Activated T-cell treated with anti-CD3 and anti-CD28 coated beads, Interleukin-2, amount 50 U/mL, for 72 hours (primary cell): ENCODE results near the gene FMOD. TPM values are rescaled to one million over a fixed set of nuclear protein-coding genes. Genes with fewer than 3 reads are reported as not detected.

Experiments
- ATAC-seq, 2 donors: fragments of 150-1000 bp; cut with Tn5 transposase; replicated peaks in 1 of 2; 2 replicates each; pipeline ENCODE4 v1.10.0; 2021; ENCODE audit warnings: moderate library complexity in 2 of 2, mild to moderate bottlenecking in 1 of 2
- DNase-seq, 2 donors: peaks; one replicate each; pipeline ENCODE4 v3.0.0; 2021 to 2022; ENCODE audit warnings: mixed read lengths in 1 of 2
- H3K27ac Mint-ChIP-seq: one replicate; pipeline ENCODE4 v1.8.0; 2022; ENCODE audit warnings: mild to moderate bottlenecking, moderate library complexity, mixed read lengths
- H3K27me3 Mint-ChIP-seq: one replicate; pipeline ENCODE4 v1.8.0; 2022; ENCODE audit warnings: low read depth, mixed read lengths
- H3K36me3 Mint-ChIP-seq, 2 donors: one replicate each; pipeline ENCODE4 v1.8.0; 2022; ENCODE audit warnings: mixed read lengths in 2 of 2, mild to moderate bottlenecking in 1 of 2; ENCODE audit not compliant: insufficient read depth in 2 of 2
- H3K4me1 Mint-ChIP-seq: one replicate; pipeline ENCODE4 v1.8.0; 2022; ENCODE audit warnings: low read depth, mixed read lengths
- H3K4me3 Mint-ChIP-seq, 2 donors: one replicate each; pipeline ENCODE4 v1.8.0; 2022; ENCODE audit warnings: mild to moderate bottlenecking in 2 of 2, mixed read lengths in 2 of 2, moderate library complexity in 2 of 2
- H3K9me3 Mint-ChIP-seq, 2 donors: one replicate each; pipeline ENCODE4 v1.8.0; 2022; ENCODE audit warnings: mixed read lengths in 2 of 2
- total RNA-seq, 2 donors: library from RNA; stranded (reverse); gene quantifications; one replicate each; pipeline ENCODE4 v1.2.3, GENCODE V29; 2022

The FMOD gene
- total RNA-seq, 2 donors from 2014 or later: 1.00 to 2.2 TPM

DNA sequence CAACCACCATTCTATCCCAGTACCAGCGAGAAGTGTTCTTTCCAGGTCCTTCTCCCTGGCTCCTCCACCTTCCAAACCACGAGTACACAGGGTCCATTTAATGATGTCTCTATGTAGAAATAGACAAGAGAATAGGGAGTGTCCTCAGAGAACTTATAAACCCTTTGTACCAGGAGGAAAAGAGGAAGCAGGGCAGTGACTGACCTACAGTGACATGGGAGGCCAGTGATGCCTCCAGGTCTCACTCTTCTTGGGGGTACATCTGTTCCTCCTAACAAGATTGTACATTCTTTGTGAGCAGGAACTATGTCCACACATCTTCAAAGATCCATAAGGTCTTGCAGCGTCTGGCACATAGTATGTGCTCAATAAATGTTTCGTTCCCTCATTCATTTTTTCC lies 18.7 kb upstream of the FMOD start:
- Mint-ChIP-seq H3K36me3 (no peaks in the 10 kb centered on the region), H3K9me3 (no peaks in the 10 kb centered on the region), H3K4me3 (no peak overlapping the region), H3K4me1 (no peaks in the 10 kb centered on the region), H3K27me3 (peaks cover 10% of the 10 kb centered on the region), H3K27ac (no peak overlapping the region)
- DNase-seq: no peak
- ATAC-seq: no peak

DNA sequence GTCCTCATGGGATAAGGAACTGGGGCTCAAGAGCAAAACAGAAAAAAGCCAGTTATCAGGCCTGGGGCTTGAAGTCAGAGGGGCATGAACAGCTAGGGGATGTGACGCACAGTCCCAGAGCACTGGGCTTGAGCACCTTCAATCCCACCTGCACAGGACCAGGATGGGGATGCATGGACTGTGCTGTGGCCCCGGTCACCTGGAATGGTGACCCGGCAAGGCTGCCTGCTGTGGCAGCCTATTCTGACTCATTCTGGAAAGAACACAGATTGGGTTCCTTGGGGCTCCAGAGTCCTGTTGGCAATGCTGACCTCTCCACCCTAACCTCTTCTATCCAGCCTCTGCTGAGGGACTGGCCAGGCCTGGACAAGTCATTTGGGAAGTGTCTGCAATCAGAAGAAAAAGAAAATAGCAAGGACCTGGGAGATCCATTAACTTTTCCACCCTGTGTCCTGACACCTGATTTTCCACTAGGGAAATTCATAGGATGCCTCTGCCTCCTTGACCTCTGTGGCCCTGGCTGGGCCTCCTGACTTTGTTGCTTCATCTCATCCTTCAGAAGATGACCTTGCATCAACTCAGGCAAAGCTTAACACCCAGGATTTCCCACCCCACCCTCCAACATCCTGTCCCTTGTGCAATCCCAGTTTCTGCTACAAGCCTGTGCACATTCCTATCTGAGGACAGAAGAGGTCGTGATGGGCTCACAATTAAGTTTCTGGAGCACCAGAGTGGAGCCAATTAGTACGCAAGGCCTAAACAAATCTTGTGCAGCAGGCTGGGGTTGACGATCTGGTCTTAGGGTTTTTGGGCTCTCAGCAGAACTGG lies 17.9 kb upstream of the FMOD start:
- Mint-ChIP-seq H3K4me1 (no peaks in the 10 kb centered on the region), H3K27me3 (peaks cover 16% of the 10 kb centered on the region), H3K9me3 (no peaks in the 10 kb centered on the region), H3K4me3 (no peak overlapping the region), H3K27ac (no peak overlapping the region), H3K36me3 (no peaks in the 10 kb centered on the region)
- ATAC-seq: no peak
- no peak for DNase-seq

GRCh38 chr1:203367057-203367456 lies 16.1 kb upstream of the FMOD start:
- no peak overlapping the region for H3K27ac Mint-ChIP-seq
- H3K9me3 Mint-ChIP-seq: no peaks in the 10 kb centered on the region
- no peaks in the 10 kb centered on the region for H3K4me1 Mint-ChIP-seq
- no peak overlapping the region for H3K4me3 Mint-ChIP-seq
- no peak for ATAC-seq
- H3K27me3 Mint-ChIP-seq: peaks cover 16% of the 10 kb centered on the region
- no peaks in the 10 kb centered on the region for H3K36me3 Mint-ChIP-seq
- no peak for DNase-seq

GRCh38 chr1:203366476-203366875 lies 15.6 kb upstream of the FMOD start:
- no peaks in the 10 kb centered on the region for H3K4me1 Mint-ChIP-seq
- no peaks in the 10 kb centered on the region for H3K9me3 Mint-ChIP-seq
- peaks cover 16% of the 10 kb centered on the region for H3K27me3 Mint-ChIP-seq
- no peak overlapping the region for H3K4me3 Mint-ChIP-seq
- no peak for ATAC-seq
- DNase-seq: no peak
- no peaks in the 10 kb centered on the region for H3K36me3 Mint-ChIP-seq
- no peak overlapping the region for H3K27ac Mint-ChIP-seq

- Mint-ChIP-seq H3K4me3 (no peak overlapping the region), H3K9me3 (no peaks in the 10 kb centered on the region), H3K36me3 (no peaks in the 10 kb centered on the region), H3K27me3 (peaks cover 16% of the 10 kb centered on the region), H3K4me1 (no peaks in the 10 kb centered on the region), H3K27ac (no peak overlapping the region)
- no peak for DNase-seq
- no peak for ATAC-seq
Measured at GRCh38 chr1:203364806-203365205, 13.9 kb upstream of the FMOD start.

GRCh38 chr1:203364094-203364801 lies 13.3 kb upstream of the FMOD start:
- DNase-seq (no peak), ATAC-seq (no peak)
- H3K36me3 Mint-ChIP-seq: no peaks in the 10 kb centered on the region
- no peaks in the 10 kb centered on the region for H3K4me1 Mint-ChIP-seq
- H3K4me3 Mint-ChIP-seq: no peak overlapping the region
- no peaks in the 10 kb centered on the region for H3K9me3 Mint-ChIP-seq
- H3K27me3 Mint-ChIP-seq: peaks cover 20% of the 10 kb centered on the region
- H3K27ac Mint-ChIP-seq: no peak overlapping the region

DNA sequence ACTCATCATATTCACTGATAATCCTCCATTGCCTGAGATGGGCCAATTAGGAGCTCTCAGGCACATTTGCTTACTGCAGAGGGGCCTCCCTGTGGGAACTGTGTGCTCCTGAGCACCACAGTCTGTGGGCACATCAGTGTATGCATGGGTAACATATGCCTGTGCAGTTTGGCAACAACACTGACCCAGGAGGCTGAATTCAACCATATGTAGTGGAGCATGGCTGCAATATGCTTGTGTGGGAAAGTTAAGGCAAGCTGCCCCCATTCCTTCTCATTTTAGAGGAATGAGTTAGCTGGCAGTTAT lies 11.8 kb upstream of the FMOD start:
- Mint-ChIP-seq H3K27me3 (peaks cover 32% of the 10 kb centered on the region), H3K4me3 (no peak overlapping the region), H3K27ac (no peak overlapping the region), H3K36me3 (no peaks in the 10 kb centered on the region), H3K4me1 (no peaks in the 10 kb centered on the region), H3K9me3 (no peaks in the 10 kb centered on the region)
- no peak for DNase-seq
- no peak for ATAC-seq

DNA sequence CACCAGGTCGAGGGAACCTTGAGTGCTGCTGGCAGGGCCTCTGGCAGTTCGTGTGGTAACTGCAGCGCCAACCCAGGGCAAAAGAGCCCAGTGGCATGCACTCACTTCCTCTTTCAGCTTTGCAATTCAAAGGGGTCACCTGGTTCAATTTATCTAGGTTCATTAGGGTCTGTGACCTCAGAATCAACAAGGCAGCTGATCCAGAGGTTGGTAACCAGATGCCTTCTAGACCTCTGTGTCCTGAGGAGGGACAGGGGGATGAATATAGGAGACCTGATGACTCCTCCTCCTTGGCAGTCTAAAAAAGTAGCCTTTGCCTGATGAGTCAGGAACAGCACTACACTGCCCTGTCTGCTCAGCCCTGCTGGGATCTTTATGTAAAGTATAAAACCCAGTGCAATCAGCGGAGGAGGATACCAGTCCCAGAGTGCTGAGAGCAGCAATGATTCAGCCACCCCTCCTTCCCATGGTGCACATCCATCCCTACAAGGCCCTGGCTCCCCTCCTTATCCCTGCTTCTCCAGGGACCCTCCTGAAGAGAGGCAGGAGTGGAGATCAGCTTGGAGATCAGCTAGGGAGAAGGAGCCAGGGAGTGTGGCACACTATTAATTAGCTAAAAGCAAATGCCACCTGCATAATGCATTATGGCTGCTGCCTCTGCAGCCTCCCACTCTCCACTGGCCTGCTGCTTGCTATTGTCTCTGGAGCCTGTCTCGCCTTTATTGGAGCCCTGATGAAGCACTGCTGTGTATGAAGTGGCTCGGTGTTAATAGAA lies 11.2 kb upstream of the FMOD start:
- H3K27ac Mint-ChIP-seq: no peak overlapping the region
- ATAC-seq: no peak
- H3K4me3 Mint-ChIP-seq: no peak overlapping the region
- DNase-seq: no peak
- H3K9me3 Mint-ChIP-seq: peaks cover 3 to 4% of the 10 kb centered on the region in 2 donors
- H3K27me3 Mint-ChIP-seq: peaks cover 35% of the 10 kb centered on the region
- H3K36me3 Mint-ChIP-seq: no peaks in the 10 kb centered on the region
- H3K4me1 Mint-ChIP-seq: no peaks in the 10 kb centered on the region

- Mint-ChIP-seq H3K27ac (no peak overlapping the region), H3K36me3 (peaks cover 0 to 1% of the 10 kb centered on the region in 2 donors), H3K9me3 (peaks cover 3 to 7% of the 10 kb centered on the region in 2 donors), H3K27me3 (peaks cover 41% of the 10 kb centered on the region), H3K4me3 (no peak overlapping the region), H3K4me1 (no peaks in the 10 kb centered on the region)
- DNase-seq (no peak), ATAC-seq (no peak)
Measured at GRCh38 chr1:203360547-203361185, 9.7 kb upstream of the FMOD start.

- no peak overlapping the region for H3K27ac Mint-ChIP-seq
- peaks cover 0 to 1% of the 10 kb centered on the region in 2 donors for H3K36me3 Mint-ChIP-seq
- peaks cover 34% of the 10 kb centered on the region for H3K27me3 Mint-ChIP-seq
- no peak for DNase-seq
- no peak overlapping the region for H3K4me3 Mint-ChIP-seq
- no peaks in the 10 kb centered on the region for H3K4me1 Mint-ChIP-seq
- peaks cover 3 to 9% of the 10 kb centered on the region in 2 donors for H3K9me3 Mint-ChIP-seq
- ATAC-seq: no peak
Measured at GRCh38 chr1:203359010-203359571, 8.2 kb upstream of the FMOD start.

DNA sequence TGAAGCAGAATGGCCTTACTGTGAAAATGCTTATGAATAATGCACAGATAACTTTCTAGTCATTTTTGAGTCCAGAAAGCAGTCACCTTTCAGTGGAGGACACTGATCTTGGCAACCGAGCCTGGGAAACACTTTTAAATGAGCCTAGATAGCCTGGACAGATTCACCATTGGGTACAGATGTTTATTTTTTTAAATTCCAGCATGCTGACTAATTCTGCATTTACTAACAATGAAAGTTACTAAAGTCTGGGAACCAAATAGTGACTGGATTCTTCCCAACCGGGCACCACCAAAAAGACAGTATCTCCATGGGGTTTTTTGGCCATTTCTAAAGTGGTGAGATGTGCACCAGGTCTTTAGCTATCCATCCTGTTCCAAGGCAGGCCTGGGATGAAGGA lies 3.3 kb upstream of the FMOD start:
- Mint-ChIP-seq H3K4me3 (no peak overlapping the region), H3K27me3 (peaks cover 46% of the 10 kb centered on the region), H3K27ac (no peak overlapping the region), H3K36me3 (peaks cover 0 to 1% of the 10 kb centered on the region in 2 donors), H3K4me1 (peaks cover 19% of the 10 kb centered on the region), H3K9me3 (peaks cover 3 to 9% of the 10 kb centered on the region in 2 donors)
- ATAC-seq: no peak
- no peak for DNase-seq

DNA sequence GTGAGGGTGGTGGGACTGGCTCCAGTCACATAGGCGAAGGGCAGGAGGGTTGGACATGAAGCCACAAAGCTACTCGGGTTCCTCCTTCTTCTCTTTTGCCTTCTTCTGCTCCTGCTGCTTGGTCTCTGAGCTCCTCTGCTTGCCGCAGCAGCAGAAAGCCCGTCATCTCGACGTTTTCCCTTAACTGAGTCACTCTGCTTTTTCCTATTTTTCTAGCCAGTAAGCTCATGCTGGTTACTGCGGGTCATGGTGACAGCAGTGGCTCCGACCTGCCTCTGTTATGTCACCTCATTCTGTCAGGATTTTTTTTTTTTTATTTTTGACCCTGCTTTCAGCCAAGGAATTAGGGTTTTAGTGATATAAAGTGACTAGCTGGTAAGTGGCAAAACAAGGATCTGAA lies 2.6 kb upstream of the FMOD start:
- no peak for ATAC-seq
- Mint-ChIP-seq H3K27ac (no peak overlapping the region), H3K36me3 (peaks cover 0 to 1% of the 10 kb centered on the region in 2 donors), H3K9me3 (peaks cover 3 to 9% of the 10 kb centered on the region in 2 donors), H3K27me3 (peaks cover 44% of the 10 kb centered on the region), H3K4me1 (peaks cover 19% of the 10 kb centered on the region), H3K4me3 (no peak overlapping the region)
- no peak for DNase-seq
